H1 (cell line): ENCODE results near the gene SLC2A13. TPM values are rescaled to one million over a fixed set of nuclear protein-coding genes. Genes with fewer than 3 reads are reported as not detected.

Experiments used
- CTCF ChIA-PET: fragments of 300-600 bp; sonication (Branson Sonifier 250); formaldehyde crosslinking; loops from one replicate; lab custom pipeline; 2021; ENCODE audit not compliant: partially characterized antibody; lab: Charles Lee
- POLR2A ChIA-PET: fragments of 300-600 bp; sonication (Branson Sonifier 250); formaldehyde crosslinking; loops from one replicate; lab custom pipeline; 2021; ENCODE audit warnings: inconsistent platforms; ENCODE audit not compliant: partially characterized antibody; lab: Charles Lee
- DNase-seq, 2 experiments: peaks; one replicate each; pipeline versions ENCODE4 v3.0.0 to v3.0.0-alpha.2; 2010 to 2022; ENCODE audit warnings: low spot score in 2 of 2, low read depth in 1 of 2, mixed read lengths in 1 of 2
- FAIRE-seq: peaks from 2 replicates; lab custom pipeline; 2011; peaks lifted over from hg19 to GRCh38; lab: Jason Lieb, UNC
- H2AFZ ChIP-seq: 2 replicates; pipeline ENCODE4 v1.8.1; 2012; ENCODE audit warnings: low read length, inconsistent platforms
- H2AK5ac ChIP-seq: 2 replicates; pipeline ENCODE4 v1.6.1; 2013; ENCODE audit warnings: low read depth, low read length
- H2BK120ac ChIP-seq: replicated peaks from 2 replicates; pipeline ENCODE3; 2013; ENCODE audit warnings: low read depth, low read length, inconsistent platforms
- H2BK12ac ChIP-seq: 2 replicates; pipeline ENCODE4 v1.6.1; 2013; ENCODE audit warnings: low read depth, low read length
- H2BK15ac ChIP-seq: 2 replicates; pipeline ENCODE4 v1.6.1; 2013; ENCODE audit warnings: low read length
- H2BK20ac ChIP-seq: 2 replicates; pipeline ENCODE4 v1.6.1; 2013; ENCODE audit warnings: low read length
- H2BK5ac ChIP-seq: 2 replicates; pipeline ENCODE4 v1.6.1; 2013; ENCODE audit warnings: low read depth, low read length
- H3K14ac ChIP-seq: 2 replicates; pipeline ENCODE4 v1.6.1; 2013; ENCODE audit warnings: inconsistent platforms; ENCODE audit not compliant: insufficient read length
- H3K18ac ChIP-seq: 2 replicates; pipeline ENCODE4 v1.6.1; 2013; ENCODE audit warnings: low read length; ENCODE audit errors: extremely low read depth
- H3K23ac ChIP-seq: 2 replicates; pipeline ENCODE4 v1.6.1; 2013; ENCODE audit warnings: inconsistent platforms; ENCODE audit not compliant: insufficient read length
- H3K23me2 ChIP-seq: 2 replicates; pipeline ENCODE4 v1.6.1; 2013; ENCODE audit warnings: low read depth, low read length
- H3K27ac ChIP-seq: 2 replicates; pipeline ENCODE4 v1.6.1; 2011; ENCODE audit warnings: low read depth, low read length, inconsistent platforms
- H3K27me3 ChIP-seq, 4 experiments: replicated peaks in 1 of 4; 1 replicate in 1 of 4; 2 replicates in 3 of 4; pipeline versions ENCODE4 v1.6.1 to v1.8.1; 2011 to 2013; ENCODE audit warnings: low read length in 3 of 4, mild to moderate bottlenecking in 3 of 4, inconsistent platforms in 2 of 4, mixed read lengths in 2 of 4, moderate library complexity in 1 of 4; ENCODE audit not compliant: control insufficient read depth in 3 of 4, insufficient read depth in 3 of 4; ENCODE audit errors: extremely low read depth in 1 of 4
- H3K36me3 ChIP-seq, 4 experiments: 2 replicates each; pipeline versions ENCODE4 v1.6.1 to v1.8.1; 2011 to 2013; ENCODE audit warnings: mild to moderate bottlenecking in 4 of 4, low read length in 3 of 4, moderate library complexity in 2 of 4, control low read depth in 1 of 4, inconsistent platforms in 1 of 4; ENCODE audit not compliant: insufficient read depth in 4 of 4, control insufficient read depth in 2 of 4
- H3K4ac ChIP-seq: replicated peaks from 2 replicates; pipeline ENCODE3; 2013; ENCODE audit warnings: low read length, low read depth, mixed read lengths, inconsistent platforms; ENCODE audit not compliant: insufficient read length
- H3K4me1 ChIP-seq, 4 experiments: replicated peaks in 1 of 4; 1 replicate in 1 of 4; 2 replicates in 3 of 4; pipeline versions ENCODE4 v1.6.1 to v1.8.1; 2011 to 2013; ENCODE audit warnings: low read length in 3 of 4, inconsistent platforms in 2 of 4, mixed read lengths in 1 of 4; ENCODE audit not compliant: insufficient read depth in 4 of 4, control insufficient read depth in 3 of 4
- H3K4me2 ChIP-seq, 2 experiments: 2 replicates each; pipeline versions ENCODE4 v1.6.1 to v1.8.1; 2011 to 2013; ENCODE audit warnings: low read depth in 2 of 2, low read length in 2 of 2, control low read depth in 1 of 2, inconsistent platforms in 1 of 2, mild to moderate bottlenecking in 1 of 2; ENCODE audit not compliant: insufficient read depth in 1 of 2
- H3K4me3 ChIP-seq, 4 experiments: fragments of 200-600, 300-600 bp in 1 of 4; sonication (generic), shearing (Covaris generic), sonication (Bioruptor Twin) in 1 of 4; 2 replicates each; pipeline versions ENCODE4 v1.5.1 to v1.8.1; 2011 to 2016; ENCODE audit warnings: low read length in 4 of 4, low read depth in 3 of 4, control low read depth in 2 of 4, inconsistent platforms in 2 of 4, mild to moderate bottlenecking in 2 of 4, mixed read lengths in 1 of 4, moderate library complexity in 1 of 4; ENCODE audit not compliant: insufficient read depth in 2 of 4; ENCODE audit errors: extremely low read depth in 1 of 4
- H3K56ac ChIP-seq: replicated peaks from 2 replicates; pipeline ENCODE3; 2013; ENCODE audit warnings: low read depth, mild to moderate bottlenecking, mixed read lengths, low read length, inconsistent platforms; ENCODE audit not compliant: insufficient read length
- H3K79me1 ChIP-seq: 2 replicates; pipeline ENCODE4 v1.6.1; 2013; ENCODE audit warnings: low read depth, low read length, control low read depth
- H3K79me2 ChIP-seq, 2 experiments: 2 replicates each; pipeline versions ENCODE4 v1.6.1 to v1.8.1; 2012 to 2013; ENCODE audit warnings: low read length in 2 of 2, mild to moderate bottlenecking in 2 of 2, inconsistent platforms in 1 of 2; ENCODE audit not compliant: insufficient read depth in 2 of 2, control insufficient read depth in 1 of 2
- H3K9ac ChIP-seq, 4 experiments: replicated peaks in 1 of 4; 1 replicate in 1 of 4; 2 replicates in 3 of 4; pipeline versions ENCODE4 v1.6.1 to v1.8.1; 2011 to 2013; ENCODE audit warnings: low read depth in 3 of 4, low read length in 3 of 4, control low read depth in 2 of 4, mild to moderate bottlenecking in 2 of 4, moderate library complexity in 2 of 4, inconsistent platforms in 1 of 4; ENCODE audit errors: extremely low read depth in 1 of 4
- H3K9me3 ChIP-seq, 2 experiments: 2 replicates each; pipeline versions ENCODE4 v1.6.1 to v1.8.1; 2012 to 2013; ENCODE audit warnings: mild to moderate bottlenecking in 2 of 2, moderate library complexity in 2 of 2, control low read depth in 1 of 2, inconsistent platforms in 1 of 2, low read depth in 1 of 2, low read length in 1 of 2, mixed read lengths in 1 of 2; ENCODE audit not compliant: insufficient read depth in 2 of 2
- H4K20me1 ChIP-seq, 2 experiments: replicated peaks in 1 of 2; 2 replicates each; pipeline versions ENCODE3 to v1.8.1; 2011 to 2013; ENCODE audit warnings: inconsistent platforms in 2 of 2, low read length in 2 of 2, mild to moderate bottlenecking in 1 of 2; ENCODE audit not compliant: insufficient read depth in 2 of 2, control insufficient read depth in 1 of 2
- H4K5ac ChIP-seq: 2 replicates; pipeline ENCODE4 v1.6.1; 2013; ENCODE audit warnings: low read length, low read depth, mixed read lengths, inconsistent platforms; ENCODE audit not compliant: insufficient read length
- H4K8ac ChIP-seq: 2 replicates; pipeline ENCODE4 v1.8.0; 2013; ENCODE audit warnings: mild to moderate bottlenecking, moderate library complexity, low read length, inconsistent platforms; ENCODE audit not compliant: insufficient read depth; ENCODE audit errors: extremely low read depth
- H4K91ac ChIP-seq: replicated peaks from 2 replicates; pipeline ENCODE3; 2013; ENCODE audit warnings: low read length, mixed read lengths, inconsistent platforms; ENCODE audit not compliant: insufficient read length
- CHD7 ChIP-seq: fragments of 300-600 bp; sonication (generic); IDR thresholded peaks from 2 replicates; pipeline ENCODE4 v1.7.1; 2012; ENCODE audit warnings: low read length, moderate library complexity, mild to moderate bottlenecking, inconsistent platforms; ENCODE audit not compliant: insufficient replicate concordance
- TBP ChIP-seq: IDR thresholded peaks from 2 replicates; pipeline ENCODE4 v1.6.1; 2011; ENCODE audit warnings: low read depth, low read length, improper control_type of control experiment
- polyA plus RNA-seq, 7 experiments: library from polyadenylated mRNA; depleted of rRNA in 3 of 7; stranded (reverse) in 5 of 7; unstranded in 2 of 7; fragments of >200 nt in 5 of 7; fragments of 200-250 nt in 2 of 7; gene quantifications; 1 replicate in 5 of 7; 2 replicates in 1 of 7; 4 replicates in 1 of 7; pipeline versions ENCODE4 v1.2.1 to v1.2.3, GENCODE V29; 2011 to 2013; ENCODE audit warnings: missing spikeins in 2 of 7, mixed read lengths in 2 of 7
- total RNA-seq: library from RNA; stranded (reverse); fragmentation: NEBNext Ultra II Directional; extraction: Animal tissue kit (Norgen Biotek cat#: 25700); gene quantifications from 2 replicates; pipeline ENCODE4 v1.2.1, GENCODE V29; 2021

The SLC2A13 gene
- total and polyA plus RNA-seq, 2 of the 8 experiments (the other 6 are each of a cell fraction or from before 2014, with no cell fraction given), result 2.8 to 9.6 TPM

GRCh38 chr12:39931857-39932256 lies 174.0 kb downstream of the SLC2A13 start:
- H4K5ac ChIP-seq, result no peak overlapping the region
- no peak overlapping the region for H3K9ac ChIP-seq
- H3K23ac ChIP-seq, result no peak overlapping the region
- no peak overlapping the region for H4K91ac ChIP-seq
- no peak overlapping the region for H4K8ac ChIP-seq
- no peaks in the 10 kb centered on the region for H3K23me2 ChIP-seq
- no peak overlapping the region for H3K56ac ChIP-seq
- no peak overlapping the region for H2BK12ac ChIP-seq
- H3K18ac ChIP-seq, result no peak overlapping the region
- no peaks in the 10 kb centered on the region for H4K20me1 ChIP-seq
- no peak overlapping the region for H2BK5ac ChIP-seq
- no peak overlapping the region for H2AFZ ChIP-seq
- H3K4me2 ChIP-seq, result no peak overlapping the region
- POLR2A ChIA-PET, result no interaction called here
- DNase-seq (no peak), FAIRE-seq (no peak)
- no peaks in the 10 kb centered on the region for H3K27me3 ChIP-seq
- H2AK5ac ChIP-seq, result no peak overlapping the region
- no peak overlapping the region for H2BK15ac ChIP-seq
- H3K27ac ChIP-seq, result no peak overlapping the region
- H3K9me3 ChIP-seq, result no peaks in the 10 kb centered on the region
- no peak overlapping the region for H3K4me3 ChIP-seq
- H3K4me1 ChIP-seq, result no peaks in the 10 kb centered on the region
- CTCF ChIA-PET, result no interaction called here
- H3K36me3 ChIP-seq, result no peaks in the 10 kb centered on the region
- H3K4ac ChIP-seq, result no peak overlapping the region
- H3K79me1 ChIP-seq, result no peaks in the 10 kb centered on the region
- H3K14ac ChIP-seq, result no peak overlapping the region
- no peak overlapping the region for H2BK120ac ChIP-seq
- H2BK20ac ChIP-seq, result no peak overlapping the region
- no peaks in the 10 kb centered on the region for H3K79me2 ChIP-seq
- no peak for TF ChIP-seq TBP
- no peak for TF ChIP-seq CHD7
